HG02943 (cell line): ENCODE data around the gene IPPK.

Source experiments
- ATAC-seq: cut with Tn5 transposase; IDR thresholded peaks from one replicate; pipeline ENCODE4 v1.9.1; 2021; ENCODE audit warnings: mild to moderate bottlenecking, low read depth, moderate library complexity; ENCODE audit not compliant: unreplicated experiment

IPPK gene

DNA sequence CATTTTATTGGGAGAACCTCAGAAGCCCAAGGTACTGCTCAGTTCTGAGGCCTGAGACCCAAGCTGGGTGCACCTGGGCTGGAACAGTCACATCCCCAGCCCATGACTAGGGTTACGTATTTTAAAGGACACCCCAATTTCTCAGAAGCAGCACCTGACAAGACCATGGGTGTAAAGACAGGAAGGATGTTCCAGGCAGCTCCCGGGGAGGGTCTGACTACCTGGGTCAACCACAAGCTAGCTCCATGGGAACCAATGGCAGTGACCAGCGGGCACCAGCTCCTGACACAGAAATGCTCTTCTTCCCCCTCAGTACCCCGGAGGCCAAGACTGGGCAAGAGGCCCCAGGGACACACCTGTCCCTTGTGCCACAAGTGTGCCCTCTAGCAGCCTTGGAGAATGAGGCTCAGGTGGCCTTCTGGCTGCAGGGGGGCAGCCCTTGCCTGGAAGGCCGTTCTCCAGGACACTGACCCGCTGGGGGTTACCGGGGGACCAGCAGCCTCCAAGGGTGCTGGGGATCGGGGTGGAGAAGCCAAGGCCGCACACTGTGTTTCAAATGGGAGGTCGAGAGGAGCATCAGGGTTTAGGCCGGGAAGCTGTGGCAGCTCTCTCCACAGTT lies 52.6 kb downstream of the IPPK start:
- ATAC-seq = no peak

DNA sequence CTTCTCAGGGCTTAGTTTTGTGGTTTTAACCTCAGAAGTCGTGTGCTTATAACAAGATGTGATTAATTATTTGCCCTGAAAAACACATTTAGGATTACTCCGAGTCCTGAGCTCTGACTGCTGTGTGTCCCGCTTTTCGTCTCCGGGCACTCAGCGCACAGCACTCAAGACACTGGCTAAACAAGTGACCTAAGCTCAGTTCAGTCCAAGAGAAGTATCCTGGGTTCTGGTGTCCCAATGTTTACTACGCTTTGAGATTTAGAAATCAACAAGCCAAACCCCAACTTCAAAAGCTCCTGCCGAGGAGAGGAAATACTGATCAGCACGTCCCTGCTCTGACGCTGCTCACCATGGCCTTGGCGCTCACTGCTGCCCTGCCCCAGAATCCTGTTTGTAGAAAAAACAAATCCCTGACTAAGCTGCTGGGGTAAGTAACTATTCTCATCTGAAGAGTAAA lies 53.2 kb downstream of the IPPK start:
- no peak for ATAC-seq

DNA sequence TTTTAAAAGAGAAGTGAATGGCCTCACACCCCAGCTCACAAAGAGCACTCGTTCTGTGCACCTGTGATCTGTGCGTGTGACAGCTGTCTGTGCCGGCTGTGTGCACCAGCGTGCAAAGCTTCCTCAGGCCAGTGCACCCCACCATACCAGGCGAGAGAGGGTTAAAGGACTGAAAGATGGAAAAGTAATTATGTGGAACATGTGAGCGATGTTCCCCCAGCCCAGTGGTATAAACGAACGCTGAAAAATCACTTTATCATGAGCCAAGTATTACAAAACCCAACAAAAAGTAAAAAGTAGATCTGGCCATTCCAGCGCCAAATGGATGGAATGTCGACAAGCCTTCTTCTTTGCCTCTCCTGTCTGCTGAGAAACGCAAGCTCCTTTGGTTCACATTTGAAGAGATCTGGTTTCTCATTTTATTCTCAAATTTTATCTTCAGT lies 53.7 kb downstream of the IPPK start:
- no peak for ATAC-seq

DNA sequence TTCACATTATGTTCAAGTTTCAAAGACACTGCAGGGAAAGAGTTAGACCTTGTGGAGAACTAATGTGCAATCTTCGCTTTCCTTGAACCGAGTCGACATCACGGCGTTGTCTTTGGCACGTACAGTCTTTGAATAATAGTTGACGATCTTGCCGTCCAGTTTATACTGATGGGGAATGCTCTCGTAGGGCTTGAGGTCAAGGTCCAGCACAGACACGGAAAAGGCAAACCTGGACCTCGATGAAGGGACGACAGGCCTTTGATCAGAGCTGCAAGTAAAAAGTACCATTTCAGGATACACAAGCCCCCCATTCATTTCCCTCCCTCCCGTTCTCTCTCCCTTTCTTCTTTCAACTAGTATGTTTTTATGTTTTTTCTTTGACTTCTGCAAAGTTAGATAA lies 54.1 kb downstream of the IPPK start:
- ATAC-seq = no peak

DNA sequence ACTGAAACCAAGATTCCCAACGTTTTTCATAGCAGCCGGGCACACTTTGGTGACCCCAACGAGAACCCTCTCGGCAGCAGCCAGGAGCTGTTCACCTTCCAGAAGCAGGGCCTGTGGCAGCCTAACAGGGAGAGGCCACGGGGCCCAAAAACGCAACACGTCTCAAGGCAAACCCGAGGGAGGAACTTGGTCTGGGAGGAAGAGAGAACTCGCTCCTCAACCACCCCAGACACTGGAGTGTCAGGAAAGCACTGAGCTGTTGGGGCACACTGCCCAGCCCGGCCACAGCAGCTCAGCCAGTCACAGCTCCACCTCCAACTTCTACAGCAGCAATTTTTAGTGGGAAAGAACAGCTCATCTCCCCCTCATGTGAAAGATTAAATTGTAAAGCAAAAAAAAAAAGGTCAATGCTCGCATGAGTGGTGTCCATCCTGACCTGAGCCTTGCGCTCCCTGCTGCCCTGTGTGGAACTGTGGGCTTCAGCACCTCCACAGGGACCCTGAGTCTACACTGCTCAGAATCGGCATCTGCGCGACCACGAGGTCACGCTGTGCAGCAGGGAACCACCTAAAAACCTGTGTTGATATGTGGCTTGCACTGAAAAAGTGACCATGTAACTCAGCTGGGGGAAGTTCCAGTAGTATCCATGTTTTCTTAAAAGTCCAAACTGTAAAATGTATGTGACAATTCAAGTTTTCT lies 55.0 kb downstream of the IPPK start:
- no peak for ATAC-seq

DNA sequence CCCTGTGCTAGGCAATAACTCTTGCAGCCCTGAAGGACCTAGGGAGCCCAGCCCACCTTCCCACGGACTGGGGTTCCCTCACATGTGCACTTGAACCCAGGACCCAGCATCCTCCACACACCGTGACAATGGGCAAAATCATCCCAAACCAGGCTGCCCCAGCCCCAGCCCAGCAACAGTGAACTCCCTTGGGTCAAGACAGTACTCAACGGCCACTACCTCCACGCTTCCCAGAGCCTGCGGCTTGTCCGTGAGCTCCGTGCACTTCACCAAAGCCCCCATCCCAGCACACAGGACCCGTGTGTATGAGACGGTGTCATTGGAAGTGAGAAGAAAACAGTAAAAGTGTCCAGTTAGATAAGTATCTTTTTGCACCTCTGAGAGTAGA lies 55.8 kb downstream of the IPPK start:
- ATAC-seq = no peak

DNA sequence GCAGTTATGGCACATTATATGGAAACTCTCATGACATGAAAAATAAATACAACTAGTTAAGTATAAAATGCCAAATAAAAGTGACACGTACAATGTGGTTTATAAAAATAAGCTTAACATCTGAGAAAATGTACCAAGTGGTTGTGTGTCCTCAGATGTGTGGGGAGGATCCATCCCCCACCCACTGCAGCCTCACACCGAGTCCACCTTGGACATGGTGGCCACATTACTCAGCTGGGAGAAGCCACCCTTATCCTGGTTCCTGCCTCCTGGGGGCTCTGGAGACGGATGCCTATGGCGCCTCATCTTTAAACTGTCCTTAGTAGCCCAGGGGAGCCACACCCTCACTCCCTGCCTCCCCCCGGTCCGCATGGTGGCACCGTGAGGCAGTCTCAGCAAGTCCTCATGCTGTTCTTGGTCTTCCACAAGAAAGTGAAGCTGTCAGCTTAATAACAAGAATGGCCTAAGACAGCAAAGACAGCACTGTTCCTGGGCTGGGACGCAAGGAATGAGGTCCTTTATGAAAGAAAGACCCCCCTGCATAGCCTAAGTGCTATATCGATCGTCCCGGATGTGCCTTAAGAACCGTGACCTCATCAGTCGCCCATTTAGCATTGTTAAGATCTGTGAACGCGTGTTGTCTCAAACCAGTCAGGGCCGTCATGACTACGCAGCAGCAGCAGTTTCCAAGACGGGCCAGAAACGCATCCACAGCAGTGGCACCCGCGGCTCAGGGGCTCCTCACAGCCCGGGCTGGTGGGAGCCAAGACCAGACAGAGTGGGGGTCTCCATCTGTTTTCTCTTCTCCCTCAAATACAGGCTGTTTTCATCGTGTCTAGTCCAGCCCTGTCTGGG lies 56.4 kb downstream of the IPPK start:
- ATAC-seq = no peak

DNA sequence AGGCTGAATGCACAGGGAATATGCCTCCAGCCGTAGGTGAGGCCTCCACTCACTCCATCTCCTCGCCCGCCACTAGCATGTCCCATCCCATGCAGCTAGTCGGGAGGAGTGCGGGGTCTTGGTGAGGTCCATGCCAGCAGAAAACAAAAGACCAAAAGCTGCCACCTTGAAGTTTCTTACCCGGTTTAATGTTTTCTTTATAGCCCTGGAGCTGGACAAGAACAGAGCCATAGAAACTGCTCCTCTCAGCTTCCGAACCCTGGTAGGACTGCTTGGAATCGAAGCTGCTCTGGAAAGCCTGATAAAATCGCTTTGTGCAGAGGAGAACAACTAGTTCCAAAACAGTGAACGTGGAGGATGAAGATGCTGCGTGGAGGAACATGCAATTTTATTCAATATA lies 57.1 kb downstream of the IPPK start:
- ATAC-seq = no peak

DNA sequence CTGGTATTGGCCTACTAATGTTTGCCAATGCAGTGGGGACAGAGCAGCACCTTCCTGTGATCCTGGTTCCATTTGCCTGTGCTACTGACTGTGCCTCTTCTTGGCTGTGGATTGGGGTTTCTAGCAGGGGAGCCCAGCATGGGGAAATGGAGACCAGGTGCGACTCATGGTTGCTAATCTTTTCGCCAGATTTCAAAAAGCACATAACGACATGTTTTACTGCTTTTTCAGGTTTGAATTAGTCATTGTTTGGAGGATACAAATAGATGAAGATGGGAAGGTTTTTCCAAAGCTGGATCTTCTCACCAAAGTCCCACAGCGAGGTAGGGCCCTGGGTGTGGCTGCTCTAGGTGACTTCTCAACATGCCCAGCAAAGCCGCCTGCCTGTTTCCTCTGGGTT lies 57.6 kb downstream of the IPPK start:
- no peak for ATAC-seq

DNA sequence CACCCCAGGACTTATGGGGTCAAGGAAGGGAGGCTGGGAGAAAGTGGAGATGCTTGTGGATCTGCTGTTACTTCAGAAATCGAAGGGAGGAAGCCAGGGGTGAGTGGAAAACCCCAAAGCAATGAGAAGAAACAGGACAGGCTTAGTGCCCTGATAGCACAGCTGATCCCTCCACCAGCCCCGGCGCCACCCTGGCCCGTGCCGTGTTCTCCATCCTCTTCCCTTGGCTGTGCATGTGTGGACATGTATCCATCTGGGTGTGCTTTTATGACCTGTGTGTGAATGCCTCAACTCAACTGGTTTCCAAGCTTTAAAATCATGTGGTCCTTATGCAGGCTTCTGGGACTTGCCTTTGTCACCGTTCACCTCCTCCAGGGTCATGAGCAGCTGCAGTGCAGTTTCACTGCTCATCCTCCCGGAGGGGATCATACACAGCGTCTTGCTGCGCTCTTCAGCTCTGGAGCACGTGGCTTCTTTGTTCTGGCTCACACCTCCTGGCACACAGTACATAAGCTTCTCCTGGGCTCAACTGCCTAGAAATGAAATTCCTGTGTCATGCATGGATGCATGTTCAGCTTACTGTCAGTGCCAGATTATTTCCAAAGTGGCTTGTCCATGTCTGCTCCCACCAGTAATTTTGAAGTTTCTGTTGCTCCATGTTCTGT lies 58.2 kb downstream of the IPPK start:
- no peak for ATAC-seq

DNA sequence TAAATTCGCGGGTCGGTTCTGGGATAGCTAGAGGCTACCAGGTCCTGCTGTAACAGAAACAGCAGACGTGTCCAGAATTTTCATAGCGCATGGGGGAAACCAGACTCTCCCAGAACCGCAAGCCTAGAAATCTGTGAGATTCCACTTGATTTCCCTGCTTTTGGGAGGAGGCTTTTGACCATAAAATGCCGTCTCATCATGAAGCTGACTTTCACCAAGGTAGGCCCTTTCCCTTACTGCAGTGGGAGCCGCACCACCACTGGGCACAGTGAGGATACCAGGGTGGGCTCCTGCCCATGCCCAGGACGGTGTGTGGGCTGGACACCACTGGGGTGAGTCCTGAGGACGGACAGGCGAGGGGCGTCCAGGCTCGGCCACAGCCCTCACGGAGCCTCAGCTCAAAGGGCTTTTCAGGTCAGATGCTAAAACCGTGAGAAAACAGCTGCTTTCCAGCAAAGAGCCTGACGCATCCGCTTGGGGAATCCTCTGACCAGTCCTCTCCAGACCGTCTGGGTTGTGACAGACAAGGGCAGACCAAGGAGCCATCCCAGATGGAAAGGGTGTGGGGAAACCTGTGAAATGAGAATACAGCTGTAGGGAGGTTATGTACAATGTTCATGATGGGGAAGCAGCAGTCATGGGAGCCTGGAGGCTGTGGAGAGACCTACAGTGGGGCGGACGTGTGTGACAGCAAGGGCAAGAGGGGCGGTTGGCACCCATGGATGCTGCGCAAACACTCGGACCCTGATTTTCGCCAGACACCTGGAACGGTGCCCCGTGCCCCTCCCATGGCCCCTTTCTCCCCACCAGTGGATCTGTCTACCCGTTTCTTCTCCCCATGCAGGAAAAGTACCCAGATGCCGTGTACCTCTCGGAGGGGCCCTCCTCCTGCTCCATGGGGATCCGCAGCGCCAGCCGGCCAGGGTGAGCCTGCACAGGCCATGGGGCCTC lies 59.2 kb downstream of the IPPK start:
- ATAC-seq = no peak

DNA sequence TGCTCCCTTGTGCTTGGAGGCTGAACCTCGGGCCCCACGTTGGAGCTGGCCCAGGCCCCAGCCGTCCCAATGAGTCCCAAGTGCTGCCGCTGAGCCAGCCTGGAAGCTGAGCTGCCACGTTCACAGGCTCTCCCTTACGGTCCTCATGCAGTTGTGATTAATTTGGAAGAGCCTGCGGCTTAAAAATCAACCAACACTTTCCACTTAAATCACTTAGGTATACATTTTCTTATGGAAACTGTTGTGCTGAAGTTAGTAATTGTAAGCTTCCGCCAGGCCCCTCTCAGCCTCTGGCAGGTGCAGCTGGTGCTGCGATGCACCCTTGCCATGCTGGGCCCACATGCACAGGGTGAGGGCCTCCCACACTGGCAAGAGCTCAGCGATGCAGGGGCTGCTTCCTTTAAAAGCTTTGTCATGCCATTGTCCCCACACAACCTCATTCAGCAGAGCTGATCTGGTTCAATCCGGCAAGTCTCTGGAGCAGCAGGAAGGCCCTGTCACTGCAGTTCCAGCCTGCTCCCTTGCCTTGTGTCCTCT lies 61.0 kb downstream of the IPPK start:
- no peak for ATAC-seq

DNA sequence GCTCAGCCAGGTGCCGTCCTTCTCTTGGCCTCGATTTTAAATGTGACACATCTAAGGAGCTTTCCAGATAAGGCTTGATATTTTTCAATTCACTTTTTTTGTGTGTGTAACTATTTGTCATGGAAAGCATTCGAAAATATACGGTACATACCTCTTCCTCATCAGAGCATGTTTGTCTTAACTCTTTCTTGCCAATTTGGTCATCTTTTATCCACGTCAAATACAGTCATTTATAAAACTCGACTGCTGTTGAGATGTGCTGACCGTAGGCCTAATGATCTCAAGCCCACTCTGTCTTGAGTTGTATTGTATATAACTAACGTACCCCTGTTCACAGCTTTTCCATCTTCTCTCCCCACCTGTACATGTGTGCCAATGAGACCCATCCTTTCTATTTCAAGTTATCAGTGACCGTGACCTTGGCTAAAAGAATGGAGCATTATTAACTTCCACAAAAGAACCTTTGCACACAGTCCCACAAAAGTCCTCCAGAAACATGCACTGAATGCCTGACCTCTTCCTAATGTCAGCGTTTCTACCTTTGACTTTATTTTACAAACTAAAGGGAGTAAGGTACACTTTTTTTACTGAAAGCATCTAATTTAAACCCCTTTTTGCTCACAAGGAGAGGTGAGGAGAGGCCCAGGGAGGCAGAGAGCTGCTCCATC lies 61.6 kb downstream of the IPPK start:
- ATAC-seq = no peak

DNA sequence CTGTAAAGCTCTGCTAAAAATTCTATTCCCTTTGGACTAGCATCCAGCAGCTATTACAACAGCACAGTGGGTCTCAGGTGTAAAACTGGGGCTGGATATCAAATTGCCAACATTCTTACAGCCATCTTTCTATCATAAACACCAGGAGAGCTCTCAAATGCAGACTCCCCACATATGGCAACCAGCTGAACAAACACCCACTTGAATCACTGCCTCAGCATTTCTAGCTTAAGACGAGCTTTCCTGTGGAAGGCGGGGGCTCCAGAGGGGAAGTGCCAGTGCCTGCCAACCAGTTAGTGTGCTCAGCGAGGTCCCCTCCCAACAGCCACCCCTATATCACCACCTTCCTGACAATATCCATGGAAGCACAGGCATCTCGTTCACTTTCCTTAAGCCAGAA lies 62.2 kb downstream of the IPPK start:
- no peak for ATAC-seq

DNA sequence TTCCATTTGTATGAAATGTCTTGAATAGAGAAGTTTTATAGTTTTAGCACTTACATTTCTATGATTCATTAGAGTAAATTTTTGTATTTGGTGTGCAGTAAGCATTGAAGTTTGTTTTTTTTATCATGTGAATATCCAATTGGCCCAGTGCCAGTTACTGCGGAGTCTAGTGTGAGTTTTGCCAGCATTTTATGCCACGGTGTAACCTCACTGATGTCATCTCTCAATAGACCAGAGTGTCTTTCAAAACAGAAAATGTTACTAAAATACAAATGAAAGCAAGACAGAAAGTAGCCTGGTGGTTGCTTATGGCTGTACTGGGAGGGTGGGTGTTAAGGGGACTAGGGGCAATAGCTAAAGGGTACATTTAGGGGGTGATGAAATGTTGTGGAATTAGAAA lies 62.8 kb downstream of the IPPK start:
- no peak for ATAC-seq

DNA sequence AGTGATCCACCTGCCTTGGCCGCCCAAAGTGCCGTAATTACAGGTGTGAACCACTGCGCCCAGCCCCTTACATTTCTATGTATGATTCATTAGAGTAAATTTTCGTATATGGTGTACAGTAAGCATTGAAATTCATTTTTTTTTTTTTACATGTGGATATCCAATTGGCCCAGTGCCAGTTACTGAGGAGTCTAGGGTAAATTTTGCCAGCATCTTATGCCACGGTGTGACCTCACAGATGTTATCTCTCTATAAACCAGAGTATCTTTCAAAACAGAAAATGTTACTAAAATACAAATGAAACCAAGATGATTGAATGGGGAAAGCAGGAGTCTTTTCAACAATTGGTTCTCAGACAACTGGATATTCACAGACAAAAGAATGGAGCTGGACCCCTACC lies 64.7 kb downstream of the IPPK start:
- no peak for ATAC-seq

DNA sequence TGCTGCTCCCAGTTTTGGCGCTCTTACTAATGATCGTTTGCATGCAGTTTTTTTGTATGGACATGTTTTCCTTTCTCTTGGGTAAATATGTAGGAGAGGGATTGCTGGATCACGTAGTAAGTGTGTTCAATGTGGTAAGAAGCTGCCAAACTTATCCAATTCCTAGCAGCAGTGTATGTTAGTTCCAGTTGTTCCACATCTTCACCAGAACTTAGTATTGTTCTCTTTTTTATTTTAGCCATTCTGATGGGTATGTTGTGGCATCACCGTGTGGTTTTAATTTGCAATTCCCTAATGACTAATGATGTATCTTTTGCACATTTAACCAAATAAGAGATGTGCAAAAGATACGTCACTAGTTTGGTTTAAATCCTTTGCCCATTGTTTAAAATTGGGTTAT lies 65.9 kb downstream of the IPPK start:
- no peak for ATAC-seq

DNA sequence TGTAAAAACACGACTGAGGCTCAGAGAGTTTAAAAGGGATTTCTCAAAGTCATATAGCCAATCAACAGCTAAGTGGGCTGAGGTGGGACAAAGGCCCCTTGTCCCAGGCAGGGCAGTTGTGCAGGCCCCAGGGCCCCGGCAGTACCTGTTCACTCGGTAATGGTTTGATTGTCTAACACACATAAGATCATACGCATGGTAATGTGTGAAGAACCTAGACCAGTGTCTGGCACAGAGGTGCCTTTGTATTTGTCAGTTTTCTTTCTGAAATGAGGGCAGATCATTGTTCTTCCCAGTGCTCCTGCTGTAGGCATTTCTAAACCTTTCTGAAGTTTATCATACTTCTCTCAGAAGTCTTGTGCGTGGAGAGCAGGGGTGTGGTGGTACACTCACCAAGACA lies 66.8 kb downstream of the IPPK start:
- ATAC-seq = no peak

DNA sequence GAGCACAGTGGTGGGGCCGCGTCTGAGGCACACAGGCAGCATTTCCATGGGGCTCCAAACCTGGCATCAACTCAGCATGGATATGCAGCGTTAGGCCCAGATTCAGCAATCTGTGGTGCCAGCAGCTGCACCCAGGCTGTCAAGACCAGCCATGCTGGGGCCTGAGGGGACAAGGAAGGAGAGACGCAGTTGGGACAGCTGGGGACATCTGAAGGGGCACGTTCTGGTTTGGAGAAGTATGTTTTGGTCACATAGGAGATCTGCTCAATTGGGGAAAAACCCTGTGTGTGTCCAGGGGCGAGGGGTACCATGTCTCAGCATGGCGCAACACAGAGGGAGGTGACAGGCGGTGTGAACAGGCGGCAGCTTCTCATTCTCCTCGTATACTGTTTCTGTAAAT lies 67.5 kb downstream of the IPPK start:
- no peak for ATAC-seq
